HG02981 (cell line): Measurements from ENCODE around the gene SUPT5H.
A peak's percentile ranks its signal among the peaks of the same experiment; 100 is the strongest.
"Not testable (repeated sequence)": the region's sequence is repeated elsewhere in the genome, so short reads cannot be mapped to it uniquely, and the experiment has no call there.

Experiments
- ATAC-seq: cut with Tn5 transposase; IDR thresholded peaks from one replicate; pipeline ENCODE4 v1.9.1; 2021; ENCODE audit warnings: mild to moderate bottlenecking, moderate library complexity; ENCODE audit not compliant: unreplicated experiment

Gene SUPT5H

DNA sequence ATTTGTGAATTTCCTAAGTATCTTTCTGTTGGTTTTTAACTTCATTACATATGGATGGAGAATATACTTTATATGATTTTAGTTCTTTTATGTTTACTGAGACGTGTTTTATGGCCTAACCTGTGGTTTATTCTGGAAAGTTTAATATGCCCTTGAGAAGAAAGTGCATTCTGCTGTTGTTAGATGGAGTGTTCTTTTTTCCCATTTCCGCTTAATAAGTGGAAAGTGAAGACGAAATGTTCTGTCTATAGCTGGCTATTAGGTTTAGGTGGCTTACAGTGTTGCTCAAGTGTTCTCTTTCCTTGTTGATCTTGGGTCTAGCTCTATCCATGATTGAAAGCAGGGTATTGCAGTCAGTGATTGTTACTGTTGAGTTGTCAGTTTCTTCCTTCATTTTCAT, 18.0 kb downstream of the SUPT5H start:
- no peak for ATAC-seq

DNA sequence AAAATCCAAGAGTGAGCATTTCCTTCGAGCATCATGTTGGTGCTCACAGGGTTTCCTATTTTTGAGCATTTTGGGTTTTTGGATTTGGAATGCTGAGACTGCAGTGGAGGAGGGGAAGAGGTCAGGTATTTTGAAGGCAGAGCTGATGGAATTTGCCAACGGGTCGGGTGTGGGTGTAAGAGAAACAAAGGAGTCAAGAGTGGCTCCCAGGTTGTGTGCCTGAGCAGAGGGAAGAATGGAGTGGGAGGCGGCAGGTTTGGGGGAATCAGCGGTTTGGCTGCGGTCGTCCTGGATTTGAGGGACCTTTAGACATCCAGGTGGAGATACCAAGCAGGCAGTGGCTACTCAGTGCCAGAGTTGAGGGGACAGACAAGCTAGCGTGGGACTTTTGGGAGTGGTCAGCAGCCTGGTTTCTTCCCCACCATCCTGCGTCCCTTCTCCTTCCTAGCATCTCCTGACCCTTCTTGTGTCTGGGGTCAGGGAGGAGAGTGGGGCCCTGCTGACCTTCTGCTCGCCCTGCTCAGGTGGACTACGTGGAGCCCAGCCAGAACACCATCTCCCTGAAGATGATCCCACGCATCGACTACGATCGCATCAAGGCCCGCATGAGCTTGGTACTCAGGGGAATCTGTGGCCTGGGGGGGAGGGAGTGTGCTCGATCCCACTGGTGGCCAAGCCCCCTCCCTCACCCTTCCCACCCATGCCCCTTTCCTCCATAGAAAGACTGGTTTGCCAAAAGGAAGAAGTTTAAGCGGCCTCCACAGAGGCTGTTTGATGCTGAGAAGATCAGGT, 20.8 kb downstream of the SUPT5H start:
- no peak for ATAC-seq

DNA sequence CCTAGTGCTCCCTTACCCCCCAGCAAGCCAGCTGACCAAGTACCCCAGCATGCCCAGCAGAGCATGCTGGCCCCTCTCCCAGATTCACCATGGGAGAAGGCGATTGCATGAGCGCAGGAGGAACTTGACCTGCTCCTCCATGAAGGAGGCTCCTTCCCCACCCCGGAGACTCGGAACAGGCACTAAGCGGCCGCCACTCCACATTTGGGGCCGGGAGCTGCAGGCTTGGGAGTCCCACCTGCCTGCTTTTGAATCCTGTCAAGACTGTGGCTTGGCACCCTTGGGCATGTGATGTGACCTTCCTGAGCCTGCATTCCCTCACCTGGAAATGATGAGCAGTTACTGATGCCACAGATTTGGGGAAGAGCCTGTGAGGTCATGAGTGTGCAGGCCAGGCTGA, 22.6 kb downstream of the SUPT5H start:
- ATAC-seq = no peak

DNA sequence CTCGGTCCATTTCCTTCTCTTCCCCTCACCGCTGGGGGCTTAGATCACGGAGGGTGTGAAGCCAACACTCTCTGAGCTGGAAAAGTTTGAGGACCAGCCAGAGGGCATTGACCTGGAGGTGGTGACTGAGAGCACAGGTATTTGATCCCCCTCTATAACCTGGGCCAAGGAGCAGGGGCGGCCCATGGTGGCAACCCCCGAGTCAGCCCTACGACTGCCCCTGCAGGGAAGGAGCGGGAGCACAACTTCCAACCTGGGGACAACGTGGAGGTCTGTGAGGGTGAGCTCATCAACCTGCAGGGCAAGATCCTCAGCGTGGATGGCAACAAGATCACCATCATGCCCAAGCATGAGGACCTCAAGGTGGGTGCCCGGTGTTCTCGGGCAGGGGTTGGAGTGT, 23.7 kb downstream of the SUPT5H start:
- ATAC-seq = no peak

DNA sequence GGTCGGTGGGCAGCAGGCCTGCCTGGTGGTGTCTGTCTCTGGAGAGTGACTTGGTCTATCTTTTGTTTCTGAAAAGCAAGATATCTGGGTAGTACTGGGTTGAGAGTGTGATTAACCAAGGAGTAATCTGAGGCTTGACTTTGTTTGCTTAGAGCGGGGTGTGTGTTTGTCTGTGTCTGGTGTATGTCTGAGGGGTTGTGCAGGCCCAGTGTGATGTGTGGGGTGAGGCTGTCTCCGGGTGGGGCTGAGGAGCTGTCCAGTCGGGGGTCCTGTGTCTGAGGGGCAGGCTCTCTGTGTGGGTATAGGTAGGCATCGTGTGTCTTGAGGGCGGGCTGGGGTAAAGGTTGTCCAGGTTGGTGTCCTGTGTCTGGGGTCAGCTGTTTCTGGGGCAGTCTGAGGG, 24.2 kb downstream of the SUPT5H start:
- ATAC-seq = no peak

DNA sequence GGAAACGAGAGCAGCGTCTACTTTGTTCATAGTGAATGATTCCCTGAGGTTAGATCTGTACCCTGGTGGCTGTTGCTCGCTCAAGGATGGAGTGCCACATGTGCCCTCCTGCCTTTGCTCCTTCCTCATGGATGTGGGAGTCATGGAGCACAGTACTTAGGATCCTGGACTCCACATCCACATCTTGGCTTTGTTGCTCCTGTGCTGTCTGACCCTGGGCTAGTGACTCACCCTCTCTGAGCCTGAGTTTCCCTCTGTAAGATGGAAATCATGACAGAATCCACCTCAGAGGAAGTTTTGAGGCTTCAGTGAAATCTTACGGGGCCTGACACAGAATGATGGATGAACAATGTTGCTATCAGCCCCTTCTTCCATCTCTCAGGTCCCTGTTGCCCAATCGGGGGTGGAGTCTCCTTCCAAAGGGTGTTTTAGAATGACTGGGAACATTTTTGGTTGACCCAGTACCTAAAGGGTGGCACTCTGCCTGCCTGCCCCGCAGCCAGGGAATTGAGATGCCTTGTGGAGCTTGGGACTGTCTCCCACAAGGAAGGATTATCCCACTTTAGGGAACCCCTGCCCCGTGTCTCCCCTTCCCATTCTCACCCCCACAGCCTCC, 25.4 kb downstream of the SUPT5H start:
- ATAC-seq = no peak

DNA sequence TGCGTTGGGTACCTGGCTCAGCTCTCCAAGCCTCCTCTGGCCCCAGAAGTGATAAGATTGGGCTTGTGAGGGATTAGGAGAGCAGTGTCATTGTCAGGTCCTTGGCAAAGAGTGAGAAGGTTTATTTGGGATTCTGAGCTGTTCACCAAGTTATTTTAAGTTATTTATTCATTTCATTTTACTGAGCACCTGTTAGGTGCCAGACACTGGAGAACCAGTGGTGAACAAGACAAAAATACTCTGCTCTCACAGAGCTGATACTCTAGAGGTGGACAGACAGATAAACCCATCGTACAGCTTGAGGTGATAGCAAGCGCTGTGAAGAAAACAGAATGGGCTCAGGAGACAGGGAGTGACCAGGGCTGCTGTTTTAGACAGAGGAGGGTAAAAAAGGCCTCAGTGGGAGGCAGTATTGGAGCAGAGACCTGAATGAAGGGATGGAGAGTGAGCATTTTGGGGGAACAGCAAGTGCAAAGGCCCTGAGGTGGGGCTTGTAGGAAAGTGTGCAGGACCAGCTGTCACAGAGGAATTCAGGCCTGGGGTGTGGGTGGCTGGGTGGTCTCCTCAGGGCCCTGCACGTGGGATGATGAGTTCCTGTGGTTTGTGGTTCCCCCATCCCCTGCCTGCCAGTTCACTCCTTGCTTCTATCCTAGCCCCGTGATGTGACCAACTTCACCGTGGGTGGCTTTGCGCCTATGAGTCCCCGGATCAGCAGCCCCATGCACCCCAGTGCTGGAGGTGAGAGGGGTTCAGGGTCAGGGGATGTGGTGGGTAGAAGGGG, 26.6 kb downstream of the SUPT5H start:
- no peak for ATAC-seq

DNA sequence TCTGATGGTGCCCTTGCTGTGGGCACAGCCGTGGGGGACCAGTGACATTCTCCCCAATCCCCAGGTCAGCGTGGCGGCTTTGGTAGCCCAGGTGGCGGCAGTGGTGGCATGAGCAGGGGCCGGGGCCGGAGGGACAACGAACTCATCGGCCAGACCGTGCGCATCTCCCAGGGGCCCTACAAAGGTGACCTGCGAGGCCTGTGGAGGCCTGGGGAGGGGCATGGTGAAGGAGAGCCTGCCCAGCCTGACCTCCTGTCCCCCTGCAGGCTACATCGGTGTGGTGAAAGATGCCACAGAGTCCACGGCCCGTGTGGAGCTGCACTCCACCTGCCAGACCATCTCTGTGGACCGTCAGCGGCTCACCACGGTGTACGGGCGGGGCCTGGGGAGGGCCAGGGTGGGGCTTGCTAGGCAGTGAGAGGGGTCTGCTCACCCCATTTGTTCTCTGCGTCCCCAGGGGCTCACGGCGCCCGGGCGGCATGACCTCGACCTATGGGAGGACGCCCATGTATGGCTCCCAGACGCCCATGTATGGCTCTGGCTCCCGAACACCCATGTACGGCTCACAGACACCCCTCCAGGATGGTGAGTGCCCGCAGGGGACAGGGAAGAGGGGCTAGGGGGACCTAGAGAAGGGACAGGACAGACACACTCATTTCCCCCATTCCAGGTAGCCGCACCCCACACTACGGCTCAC, 27.5 kb downstream of the SUPT5H start:
- no peak for ATAC-seq

DNA sequence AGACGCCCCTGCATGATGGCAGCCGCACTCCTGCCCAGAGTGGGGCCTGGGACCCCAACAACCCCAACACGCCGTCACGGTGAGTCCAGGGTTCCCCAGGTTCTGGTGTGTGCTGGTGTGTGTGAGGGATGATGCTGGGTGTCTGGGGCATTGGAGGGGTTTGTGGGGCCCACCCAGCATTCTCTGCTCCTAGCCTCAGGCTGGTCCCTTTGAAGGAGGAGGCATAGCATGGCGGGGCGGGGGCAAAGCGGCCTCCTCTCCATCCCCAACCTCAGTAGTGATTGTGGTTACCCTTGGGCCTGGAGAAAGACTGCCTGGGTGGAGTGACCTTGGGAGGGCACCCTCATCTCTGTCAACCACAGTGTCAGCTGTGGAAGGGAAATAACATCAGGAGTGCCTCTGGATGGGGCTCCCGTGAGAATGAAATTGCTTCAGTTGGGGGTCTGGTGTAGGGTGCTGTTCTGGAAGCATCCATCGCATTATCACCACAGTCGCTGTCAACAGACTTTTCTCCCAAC, 28.1 kb downstream of the SUPT5H start:
- no peak for ATAC-seq

DNA sequence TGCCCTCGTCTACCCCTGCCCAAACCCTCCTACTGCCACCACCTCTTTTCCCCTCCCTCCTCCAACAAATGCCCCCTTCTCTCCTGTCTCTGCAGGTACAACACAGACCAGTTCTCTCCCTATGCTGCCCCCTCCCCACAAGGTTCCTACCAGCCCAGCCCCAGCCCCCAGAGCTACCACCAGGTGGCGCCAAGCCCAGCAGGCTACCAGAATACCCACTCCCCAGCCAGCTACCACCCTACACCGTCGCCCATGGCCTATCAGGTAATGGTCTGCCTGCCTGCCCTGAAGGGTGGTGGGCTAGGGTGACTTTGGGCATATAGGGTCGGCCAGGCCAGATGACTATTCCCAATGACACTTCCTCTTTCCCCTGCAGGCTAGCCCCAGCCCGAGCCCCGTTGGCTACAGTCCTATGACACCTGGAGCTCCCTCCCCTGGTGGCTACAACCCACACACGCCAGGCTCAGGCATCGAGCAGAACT, 28.8 kb downstream of the SUPT5H start:
- no peak for ATAC-seq

DNA sequence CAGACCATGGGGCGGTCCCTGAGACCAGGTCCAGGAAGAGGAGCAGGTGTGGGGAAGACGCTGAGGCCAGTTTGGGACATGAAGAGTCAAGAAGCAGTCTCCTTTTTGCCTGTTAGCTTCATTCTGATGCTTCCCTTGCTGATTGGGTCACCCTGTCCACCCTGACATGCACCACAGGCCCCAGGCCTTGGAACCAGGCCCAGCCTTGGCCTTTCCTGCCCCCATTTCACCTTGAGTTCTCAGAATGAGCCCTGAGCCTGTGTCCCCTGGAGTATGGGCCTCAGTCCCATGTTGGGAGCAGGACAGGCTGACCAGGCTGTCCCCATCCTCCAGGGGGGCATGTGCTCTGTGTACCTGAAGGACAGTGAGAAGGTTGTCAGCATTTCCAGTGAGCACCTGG, 30.4 kb downstream of the SUPT5H start:
- no peak for ATAC-seq

DNA sequence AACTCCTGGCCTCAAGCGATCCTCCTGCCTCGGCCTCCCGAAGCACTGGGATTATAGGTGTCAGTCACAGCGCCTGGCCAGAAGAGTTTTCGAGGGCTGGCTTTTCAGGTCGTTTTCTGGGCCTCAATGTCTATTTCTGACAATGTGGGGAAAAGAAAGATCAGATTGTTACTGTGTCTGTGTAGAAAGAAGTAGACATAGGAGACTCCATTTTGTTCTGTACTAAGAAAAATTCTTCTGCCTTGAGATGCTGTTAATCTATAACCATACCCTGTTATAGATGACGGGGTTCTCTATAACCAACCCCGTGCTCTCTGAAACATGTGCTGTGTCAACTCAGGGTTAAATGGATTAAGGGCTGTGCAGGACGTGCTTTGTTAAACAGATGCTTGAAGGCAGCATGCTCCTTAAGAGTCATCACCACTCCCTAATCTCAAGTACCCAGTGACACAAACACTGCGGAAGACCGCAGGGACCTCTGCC, 34.0 kb downstream of the SUPT5H start:
- not testable (repeated sequence) for ATAC-seq

DNA sequence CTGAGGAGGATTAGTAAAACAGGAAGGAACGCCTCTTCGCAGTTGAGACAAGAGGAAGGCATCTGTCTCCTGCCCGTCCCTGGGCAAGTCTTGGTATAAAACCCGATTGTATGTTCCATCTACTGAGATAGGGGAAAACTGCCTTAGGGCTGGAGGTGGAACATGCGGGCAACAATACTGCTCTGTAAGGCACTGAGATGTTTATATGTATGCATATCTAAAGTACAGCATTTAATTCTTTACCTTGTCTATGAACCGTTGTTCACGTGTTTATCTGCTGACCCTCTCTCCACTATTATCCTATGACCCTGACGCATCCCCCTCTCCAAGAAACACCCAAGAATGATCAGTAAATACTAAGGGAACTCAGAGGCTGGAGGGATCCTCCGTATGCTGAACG, 34.5 kb downstream of the SUPT5H start:
- no peak for ATAC-seq

DNA sequence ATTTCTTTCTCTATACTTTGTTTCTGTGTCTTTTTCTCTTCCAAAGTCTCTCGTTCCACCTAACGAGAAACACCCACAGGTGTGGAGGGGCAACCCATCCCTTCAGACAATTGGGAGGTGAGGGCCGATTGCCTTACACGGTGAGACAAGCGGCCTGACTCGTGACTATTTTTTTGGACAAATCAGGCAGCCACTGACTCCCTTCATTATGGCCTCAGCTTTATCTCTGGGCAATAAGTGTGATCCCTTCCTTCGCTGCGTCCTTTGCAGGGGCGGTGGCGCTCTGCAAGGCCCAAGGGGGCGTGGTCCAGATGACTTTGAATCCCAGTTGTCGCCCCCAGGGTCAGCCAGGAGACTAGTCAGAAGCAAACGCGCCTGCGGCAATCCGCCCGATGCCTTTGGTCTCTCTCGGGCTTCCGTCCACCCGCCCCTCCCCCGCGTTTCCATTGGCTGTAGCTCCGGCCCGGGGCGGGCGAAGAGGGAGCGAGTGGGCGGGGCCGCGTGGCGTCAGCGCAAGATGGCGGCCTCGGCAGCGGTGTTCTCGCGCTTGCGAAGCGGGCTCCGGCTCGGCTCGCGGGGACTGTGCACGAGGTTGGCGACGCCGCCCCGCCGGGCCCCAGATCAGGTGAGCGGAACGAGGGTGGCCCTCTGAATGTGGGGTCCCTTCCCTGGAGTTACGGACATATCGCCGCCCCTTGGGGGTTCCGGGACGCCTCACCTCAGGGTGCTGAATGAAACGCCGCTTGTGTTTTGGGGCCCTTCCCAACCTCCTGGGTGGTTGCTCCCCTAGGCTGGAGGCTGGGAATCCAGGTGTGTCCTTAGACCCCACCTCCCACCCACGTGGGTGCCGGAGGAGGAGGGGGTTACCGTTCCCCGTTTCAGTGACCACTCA, 35.2 kb downstream of the SUPT5H start, which contains the start of gene TIMM50:
Gene TIMM50 (plus strand): TSS at position 502 of the 892 bp plus-strand sequence. CDS start 16 bp downstream, at position 518.
- peak; percentile 86 for ATAC-seq

DNA sequence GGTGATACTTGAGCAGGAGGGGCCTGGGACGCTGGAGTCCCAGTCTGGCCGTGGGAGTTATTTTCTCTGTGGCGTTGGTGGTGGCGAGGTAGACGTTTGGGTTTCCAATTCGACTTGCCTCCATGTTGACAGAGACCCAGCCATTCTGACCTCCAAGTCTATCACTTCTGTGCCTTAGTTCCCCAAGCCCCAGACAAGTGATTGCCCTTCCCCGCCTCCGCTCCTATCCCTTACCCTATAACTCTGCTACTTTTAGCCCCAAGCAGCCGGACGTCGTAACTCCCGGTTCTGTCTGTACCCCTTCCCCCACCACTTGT, 35.8 kb downstream of the SUPT5H start:
- no peak for ATAC-seq

DNA sequence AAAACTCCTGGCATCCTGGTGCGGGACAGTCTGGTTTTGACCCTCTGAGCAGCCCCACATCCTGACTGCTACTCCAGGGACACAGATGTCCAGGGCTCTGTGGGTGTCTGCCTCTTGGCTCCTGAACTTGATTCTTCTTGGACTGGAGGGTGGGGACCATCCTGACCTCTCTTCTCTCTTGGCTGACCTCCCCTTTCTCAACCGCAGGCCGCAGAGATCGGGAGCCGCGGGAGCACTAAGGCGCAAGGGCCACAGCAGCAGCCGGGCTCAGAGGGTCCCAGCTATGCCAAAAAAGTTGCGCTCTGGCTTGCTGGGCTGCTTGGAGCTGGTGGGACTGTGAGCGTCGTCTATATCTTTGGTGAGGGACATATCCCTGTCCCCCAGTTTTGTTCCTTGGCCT, 36.3 kb downstream of the SUPT5H start:
- no peak for ATAC-seq

DNA sequence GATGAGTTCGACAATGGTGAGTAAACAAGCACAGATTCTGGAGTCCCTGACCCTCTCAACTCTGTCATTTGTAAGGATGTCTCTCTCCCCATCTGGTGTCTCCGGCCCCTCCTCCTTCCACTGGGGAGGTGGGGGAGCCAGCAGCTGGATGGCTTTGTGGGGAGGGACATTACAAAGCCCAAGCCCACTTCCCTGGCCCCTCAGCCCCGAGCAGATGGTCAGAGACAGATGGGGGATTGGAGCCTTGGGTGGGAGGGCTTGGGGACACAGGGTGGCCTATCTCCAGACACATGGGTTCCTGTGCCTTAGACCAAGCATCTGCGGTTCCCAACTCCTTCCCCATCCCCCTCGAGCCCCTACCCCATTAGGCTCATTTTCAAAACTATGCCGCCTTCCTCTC, 37.8 kb downstream of the SUPT5H start:
- no peak for ATAC-seq

DNA sequence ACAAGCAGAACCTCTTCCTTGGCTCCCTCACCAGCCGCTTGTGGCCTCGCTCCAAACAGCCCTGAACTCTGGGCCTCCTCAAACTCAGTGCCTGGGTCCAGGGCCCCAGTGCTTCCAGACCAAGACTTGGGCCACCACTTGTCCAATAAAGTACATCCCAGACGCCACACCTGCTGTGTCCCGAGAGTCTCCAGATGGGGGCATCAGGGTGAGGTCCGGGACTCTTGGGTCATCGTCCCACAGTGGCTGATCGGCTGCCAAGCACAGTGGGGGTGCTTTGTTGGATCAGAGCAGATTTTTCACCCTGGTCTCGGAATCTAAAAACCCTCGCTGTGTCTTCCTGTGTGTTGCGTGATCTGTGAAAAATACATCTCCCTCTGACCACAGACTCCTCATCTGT, 44.4 kb downstream of the SUPT5H start:
- no peak for ATAC-seq

DNA sequence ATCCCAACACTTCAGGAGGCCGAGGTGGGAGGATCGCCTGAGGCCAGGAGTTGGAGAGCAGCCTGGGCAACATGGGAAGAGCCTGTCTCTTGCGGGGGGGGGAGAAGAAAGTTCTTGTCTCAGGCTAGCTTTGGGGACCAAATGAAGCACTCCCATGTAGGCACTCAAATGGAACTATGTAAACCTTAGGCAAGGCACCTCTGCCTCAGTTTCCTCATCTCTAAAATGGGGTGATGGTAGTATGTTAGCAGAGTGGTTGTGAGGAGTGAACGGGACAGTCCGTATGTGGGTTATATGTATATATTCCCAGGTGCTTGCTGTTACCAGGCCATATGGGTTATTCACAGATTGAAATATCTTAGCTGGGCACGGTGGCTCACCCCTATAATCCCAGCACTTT, 46.8 kb downstream of the SUPT5H start:
- ATAC-seq = no peak

DNA sequence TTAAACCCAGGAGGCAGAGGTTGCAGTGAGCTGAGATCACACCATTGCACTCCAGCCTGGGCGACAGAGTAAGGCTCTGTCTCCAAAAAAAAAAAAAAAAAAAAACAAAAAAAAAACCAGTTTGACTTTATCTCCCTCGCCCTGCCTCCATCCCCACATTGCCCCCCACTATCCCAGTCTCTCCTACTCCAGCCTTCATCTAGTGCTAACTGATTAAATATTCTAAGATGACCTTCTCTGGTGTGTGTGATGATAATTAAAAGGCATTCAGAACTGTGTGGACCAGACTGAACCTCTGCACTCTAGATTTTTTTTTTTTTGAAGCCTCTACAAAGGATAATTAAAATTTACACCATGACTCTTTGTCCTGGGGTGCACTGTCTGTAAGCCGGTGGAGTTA, 47.4 kb downstream of the SUPT5H start:
- no peak for ATAC-seq
